Gastrocnemius medialis (tissue), 4 donors: ENCODE results near the gene ZNF300. TPM values are rescaled to one million over a fixed set of nuclear protein-coding genes. Genes with fewer than 3 reads are reported as not detected.

Source experiments
- ATAC-seq, 2 donors: fragments of 150-250 bp; one replicate each; pipeline ENCODE4 v1.9.1; 2016
- DNase-seq, 2 donors: peaks; one replicate each; pipeline ENCODE4 v3.0.0-alpha.2; 2019
- H3K27ac ChIP-seq, 4 donors: fragments of 200-600 bp; sonication (generic); 1 replicate in 1 of 4; 2 replicates in 3 of 4; pipeline ENCODE4 v1.5.1; 2016 to 2018; ENCODE audit warnings: mild to moderate bottlenecking in 2 of 4, moderate library complexity in 1 of 4
- H3K27me3 ChIP-seq, 3 donors: fragments of 200-600 bp; sonication (generic) in 2 of 3; 1 replicate in 1 of 3; 2 replicates in 2 of 3; pipeline versions ENCODE4 v1.5.1 to v1.6.0; 2016 to 2019; ENCODE audit warnings: mild to moderate bottlenecking in 1 of 3, moderate library complexity in 1 of 3
- H3K36me3 ChIP-seq, 2 donors: fragments of 200-600 bp; sonication (generic) in 1 of 2; one replicate each; pipeline ENCODE4 v1.5.1; 2017 to 2018
- H3K4me1 ChIP-seq, 2 donors: fragments of 200-600 bp; sonication (generic) in 1 of 2; one replicate each; pipeline ENCODE4 v1.5.1; 2016 to 2017; ENCODE audit warnings: mild to moderate bottlenecking in 2 of 2
- H3K4me3 ChIP-seq, 4 donors: fragments of 200-600 bp; sonication (generic) in 3 of 4; 1 replicate in 1 of 4; 2 replicates in 3 of 4; pipeline ENCODE4 v1.5.1; 2016 to 2019; ENCODE audit warnings: mild to moderate bottlenecking in 2 of 4
- H3K9me3 ChIP-seq, 3 donors: fragments of 200-600 bp; sonication (generic) in 2 of 3; 1 replicate in 1 of 3; 2 replicates in 2 of 3; pipeline ENCODE4 v1.5.1; 2016 to 2019
- POLR2A ChIP-seq, 2 donors: fragments of 450-650 bp; IDR thresholded peaks; one replicate each; pipeline ENCODE4 v1.6.1; 2017; ENCODE audit warnings: antibody characterized with exemption in 2 of 2, mild to moderate bottlenecking in 2 of 2, moderate library complexity in 2 of 2
- in situ Hi-C, 4 donors: fragments of 200-750 bp; cut with MboI; loops; one replicate each; pipeline versions ENCODE4 v1.15.0 to v1.8.0; 2017; ENCODE audit warnings: low sequenced_read_pairs in 4 of 4
- intact Hi-C: fragments of 100-400 bp; cut with DNase I; formaldehyde crosslinking; loops from one replicate; pipeline ENCODE4 v1.15.1; 2023; ENCODE audit warnings: low total_unique reads
- total RNA-seq, 4 donors: library from RNA; depleted of rRNA; stranded (reverse); fragments of >200 nt; gene quantifications; one replicate each; pipeline versions ENCODE4 v1.1.0 to v1.2.3, GENCODE V29; 2016
- TF ChIP-seq, protein P1 (sequence below), 5 experiments: fragments of 450-650 bp in 3 of 5; fragments of 200-600 bp in 2 of 5; sonication (generic) in 2 of 5; IDR thresholded peaks in 4 of 5; conservative IDR thresholded peaks in 1 of 5; 1 replicate in 4 of 5; 2 replicates in 1 of 5; pipeline ENCODE4 v1.5.1; 2016 to 2019; ENCODE audit warnings: antibody characterized with exemption in 5 of 5, mild to moderate bottlenecking in 3 of 5, moderate library complexity in 3 of 5

The ZNF300 gene
- total RNA-seq, 4 donors from 2014 or later, result 0.07 to 0.36 (median 0.25) TPM

DNA sequence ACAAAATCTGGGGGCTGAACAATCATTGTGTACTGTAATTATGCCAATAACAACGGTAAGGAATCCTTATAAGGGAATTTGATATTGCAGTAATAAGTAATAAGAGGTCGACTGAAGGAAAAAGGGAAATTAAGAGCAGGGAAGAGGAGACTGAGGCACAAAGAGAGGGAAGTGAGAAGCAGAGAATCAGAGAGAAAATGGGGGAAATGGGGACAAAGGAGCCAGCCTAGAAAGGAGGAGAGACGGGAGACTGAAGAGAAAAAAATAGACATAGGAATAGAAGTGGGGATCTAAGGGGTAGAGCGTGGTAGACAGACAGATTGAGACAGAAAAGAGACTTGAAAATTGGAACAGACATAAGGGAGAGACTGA is 518 bp upstream of the ZNF300 start:
- Histone ChIP-seq H3K27ac (peak overlapping the region in 2 of 4 donors; percentile 44 to 70), H3K27me3 (no peaks in the 10 kb centered on the region), H3K9me3 (peaks cover 0 to 19% (median 4%) of the 10 kb centered on the region in 3 donors), H3K4me3 (peak overlapping the region; percentile 47 to 65 (median 52)), H3K36me3 (peaks cover 0 to 16% of the 10 kb centered on the region in 2 donors), H3K4me1 (peaks cover 0 to 2% of the 10 kb centered on the region in 2 donors)
- intact Hi-C loops, result no loop called here
- no peak for DNase-seq
- in situ Hi-C loops, result no loop called here
- TF ChIP-seq, protein P1, sequence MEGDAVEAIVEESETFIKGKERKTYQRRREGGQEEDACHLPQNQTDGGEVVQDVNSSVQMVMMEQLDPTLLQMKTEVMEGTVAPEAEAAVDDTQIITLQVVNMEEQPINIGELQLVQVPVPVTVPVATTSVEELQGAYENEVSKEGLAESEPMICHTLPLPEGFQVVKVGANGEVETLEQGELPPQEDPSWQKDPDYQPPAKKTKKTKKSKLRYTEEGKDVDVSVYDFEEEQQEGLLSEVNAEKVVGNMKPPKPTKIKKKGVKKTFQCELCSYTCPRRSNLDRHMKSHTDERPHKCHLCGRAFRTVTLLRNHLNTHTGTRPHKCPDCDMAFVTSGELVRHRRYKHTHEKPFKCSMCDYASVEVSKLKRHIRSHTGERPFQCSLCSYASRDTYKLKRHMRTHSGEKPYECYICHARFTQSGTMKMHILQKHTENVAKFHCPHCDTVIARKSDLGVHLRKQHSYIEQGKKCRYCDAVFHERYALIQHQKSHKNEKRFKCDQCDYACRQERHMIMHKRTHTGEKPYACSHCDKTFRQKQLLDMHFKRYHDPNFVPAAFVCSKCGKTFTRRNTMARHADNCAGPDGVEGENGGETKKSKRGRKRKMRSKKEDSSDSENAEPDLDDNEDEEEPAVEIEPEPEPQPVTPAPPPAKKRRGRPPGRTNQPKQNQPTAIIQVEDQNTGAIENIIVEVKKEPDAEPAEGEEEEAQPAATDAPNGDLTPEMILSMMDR (IDR thresholded peaks at IDR 0.05 in 4 of 5, conservative IDR thresholded peaks at IDR 0.05 in 1 of 5), result no peak
- no peak for TF ChIP-seq POLR2A (IDR thresholded peaks at IDR 0.05)
- ATAC-seq, result no peak

DNA sequence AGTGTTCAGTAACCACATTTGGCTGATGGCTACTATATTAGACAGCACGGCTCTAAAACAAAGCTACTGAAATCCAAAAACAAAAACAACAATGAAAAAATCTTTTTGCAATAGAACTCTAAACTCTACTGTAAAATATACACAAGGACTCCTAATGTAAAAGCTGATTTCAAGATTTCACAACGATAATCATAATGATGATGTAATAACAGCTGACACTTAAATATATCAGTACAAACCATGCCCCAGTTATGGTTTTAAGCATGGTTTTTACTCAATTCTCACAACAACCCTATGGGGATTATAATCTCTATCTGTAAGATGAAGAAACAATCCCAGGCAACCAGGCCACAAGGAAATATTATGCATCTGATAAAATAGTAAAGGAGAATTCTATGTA is 3.3 kb downstream of the ZNF300 start:
- H3K9me3 ChIP-seq, result peaks cover 0 to 43% (median 4%) of the 10 kb centered on the region in 3 donors
- no peak overlapping the region for H3K4me3 ChIP-seq
- H3K4me1 ChIP-seq, result peaks cover 0 to 2% of the 10 kb centered on the region in 2 donors
- no peak for TF ChIP-seq POLR2A (IDR thresholded peaks at IDR 0.05)
- TF ChIP-seq, protein P1 (IDR thresholded peaks at IDR 0.05 in 4 of 5, conservative IDR thresholded peaks at IDR 0.05 in 1 of 5), result no peak
- in situ Hi-C loops (no loop called here), intact Hi-C loops (no loop called here)
- DNase-seq, result no peak
- H3K27ac ChIP-seq, result no peak overlapping the region
- no peaks in the 10 kb centered on the region for H3K27me3 ChIP-seq
- H3K36me3 ChIP-seq, result peaks cover 0 to 27% of the 10 kb centered on the region in 2 donors
- ATAC-seq, result no peak

DNA sequence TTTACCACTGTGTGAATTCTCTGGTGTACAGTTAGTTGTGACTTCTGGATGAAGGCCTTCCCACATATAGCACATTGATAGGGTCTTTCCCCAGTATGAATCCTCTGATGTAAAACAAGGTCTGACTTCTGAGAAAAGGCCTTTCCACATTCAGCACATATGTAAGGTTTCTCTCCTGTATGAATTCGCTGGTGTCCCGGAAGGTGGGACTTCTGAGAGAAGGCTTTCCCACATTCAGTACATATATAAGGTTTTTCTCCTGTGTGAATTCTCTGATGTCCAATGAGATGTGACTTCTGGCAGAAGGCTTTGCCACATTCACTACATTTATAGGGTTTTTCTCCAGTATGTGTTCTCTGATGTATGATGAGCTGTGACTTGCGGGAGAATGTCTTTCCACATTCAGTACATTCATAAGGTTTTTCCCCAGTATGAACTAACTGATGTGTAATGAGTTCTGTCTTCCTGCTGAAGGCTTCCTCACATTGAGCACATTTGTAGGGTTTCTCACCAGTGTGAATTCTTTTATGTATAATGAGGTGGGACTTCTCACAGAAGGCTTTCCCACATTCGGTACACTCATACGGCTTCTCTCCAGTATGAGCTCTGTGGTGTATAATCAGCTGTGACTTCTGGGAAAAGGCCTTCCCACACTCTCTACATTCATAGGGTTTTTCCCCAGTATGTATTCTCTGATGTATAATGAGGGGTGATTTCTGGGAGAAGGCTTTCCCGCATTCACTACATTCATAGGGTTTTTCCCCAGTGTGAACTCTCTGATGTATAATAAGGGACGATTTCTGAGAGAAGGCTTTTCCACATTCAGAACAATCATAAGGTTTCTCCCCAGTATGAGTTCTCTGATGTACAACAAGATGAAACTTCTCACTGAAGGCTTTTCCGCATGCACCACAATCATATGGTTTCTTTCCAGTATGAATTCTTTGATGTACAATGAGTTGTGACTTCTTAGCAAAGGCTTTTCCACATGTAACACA is 9.1 kb downstream of the ZNF300 start:
- no peak for TF ChIP-seq POLR2A (IDR thresholded peaks at IDR 0.05)
- TF ChIP-seq, protein P1 (IDR thresholded peaks at IDR 0.05 in 4 of 5, conservative IDR thresholded peaks at IDR 0.05 in 1 of 5), result no peak
- Histone ChIP-seq H3K36me3 (peaks cover 0 to 28% of the 10 kb centered on the region in 2 donors), H3K4me3 (peak overlapping the region in 1 of 4 donors; percentile 23), H3K27me3 (peaks cover 0 to 3% (median 0%) of the 10 kb centered on the region in 3 donors), H3K4me1 (no peaks in the 10 kb centered on the region), H3K9me3 (peaks cover 11 to 77% (median 19%) of the 10 kb centered on the region in 3 donors), H3K27ac (no peak overlapping the region)
- no peak for DNase-seq
- ATAC-seq, result no peak
- in situ Hi-C loops, result no loop called here
- intact Hi-C loops, result no loop called here

DNA sequence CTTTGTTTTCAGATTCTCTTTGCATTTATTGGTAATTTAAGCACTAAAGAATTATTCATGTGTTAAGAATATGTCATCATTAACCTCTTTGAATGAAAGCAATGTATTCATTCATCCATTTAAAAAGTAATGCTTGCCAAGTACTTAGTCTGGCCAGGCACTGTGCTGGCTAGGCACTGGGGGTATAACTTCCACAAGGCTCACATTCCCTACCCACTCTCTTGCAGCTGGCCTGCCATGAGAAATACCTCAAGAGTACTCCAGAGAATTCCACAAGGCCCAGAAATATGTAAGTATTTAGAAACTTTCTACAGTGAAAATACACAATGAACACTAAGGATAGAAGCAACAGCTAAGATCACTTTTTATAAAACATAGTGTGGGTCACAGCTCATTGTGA is 25.4 kb downstream of the ZNF300 start:
- H3K9me3 ChIP-seq, result no peaks in the 10 kb centered on the region
- intact Hi-C loops (no loop called here), in situ Hi-C loops (no loop called here)
- H3K36me3 ChIP-seq, result no peaks in the 10 kb centered on the region
- ATAC-seq (no peak), DNase-seq (no peak)
- no peak for TF ChIP-seq POLR2A (IDR thresholded peaks at IDR 0.05)
- TF ChIP-seq, protein P1 (IDR thresholded peaks at IDR 0.05 in 4 of 5, conservative IDR thresholded peaks at IDR 0.05 in 1 of 5), result no peak
- no peaks in the 10 kb centered on the region for H3K27me3 ChIP-seq
- no peak overlapping the region for H3K4me3 ChIP-seq
- H3K27ac ChIP-seq, result no peak overlapping the region
- no peaks in the 10 kb centered on the region for H3K4me1 ChIP-seq
